Measurements from ENCODE around the gene TMEM74B.

GRCh38 chr20:1182106-1182505 lies 2.7 kb downstream of the TMEM74B start:
- TF ChIP-seq CTCF (IDR thresholded peaks at IDR 0.05; ENCODE audit: low read length), result no peak
- no peak for TF ChIP-seq EZH2phosphoT487 (IDR thresholded peaks at IDR 0.05; ENCODE audit: low read length)
- TF ChIP-seq EZH2 (optimal IDR thresholded peaks at IDR 0.05; ENCODE audit: low read depth, low read length), result no peak

All from MM.1S (cell line).